HepG2 (cell line): ENCODE results near the gene EFCAB8. TPM values are rescaled to one million over a fixed set of nuclear protein-coding genes. Genes with fewer than 3 reads are reported as not detected.

Source experiments
- BRD4 ChIP-seq: sonication (generic); formaldehyde crosslinking; IDR thresholded peaks from 2 replicates; pipeline ENCODE4 v1.4.0; 2020; ENCODE audit warnings: missing genetic modification reagents
- FLYWCH1 ChIP-seq: sonication (generic); formaldehyde crosslinking; IDR thresholded peaks from 2 replicates; pipeline ENCODE4 v1.8.1; 2023; ENCODE audit warnings: mild to moderate bottlenecking, missing genetic modification reagents
- HNF4A ChIP-seq: sonication (generic); formaldehyde crosslinking; IDR thresholded peaks from 2 replicates; pipeline ENCODE4 v1.4.0; 2020; ENCODE audit warnings: missing genetic modification reagents
- IKZF4 ChIP-seq: sonication (generic); formaldehyde crosslinking; IDR thresholded peaks from 2 replicates; pipeline ENCODE4 v1.5.1; 2020; ENCODE audit warnings: borderline replicate concordance, mild to moderate bottlenecking, low read depth, missing genetic modification reagents; ENCODE audit errors: not compliant biosample characterization
- KDM1A ChIP-seq: IDR thresholded peaks from 2 replicates; pipeline ENCODE4 v1.6.1; 2016; ENCODE audit warnings: missing compliant biosample characterization
- NFIB ChIP-seq: sonication (generic); formaldehyde crosslinking; IDR thresholded peaks from 2 replicates; pipeline ENCODE4 v1.9.0; 2021; ENCODE audit warnings: missing genetic modification reagents, mild to moderate bottlenecking, borderline replicate concordance
- SP4 ChIP-seq: sonication (generic); formaldehyde crosslinking; IDR thresholded peaks from 2 replicates; pipeline ENCODE4 v1.8.1; 2023; ENCODE audit warnings: mild to moderate bottlenecking, missing genetic modification reagents
- TOPORS ChIP-seq: sonication (generic); formaldehyde crosslinking; IDR thresholded peaks from 2 replicates; pipeline ENCODE4 v1.8.0; 2023; ENCODE audit warnings: mild to moderate bottlenecking, missing genetic modification reagents
- U2AF2 ChIP-seq: fragments of 200-400 bp; formaldehyde crosslinking; IDR thresholded peaks from 2 replicates; pipeline ENCODE4 v1.6.1; 2017; ENCODE audit warnings: low read depth, mild to moderate bottlenecking, low read length
- UBTF ChIP-seq: sonication (generic); formaldehyde crosslinking; IDR thresholded peaks from 2 replicates; pipeline ENCODE4 v1.4.0; 2020; ENCODE audit warnings: mild to moderate bottlenecking, missing genetic modification reagents
- ZNF10 ChIP-seq: sonication (generic); formaldehyde crosslinking; IDR thresholded peaks from 2 replicates; pipeline ENCODE4 v1.4.0; 2020; ENCODE audit warnings: mild to moderate bottlenecking, low read depth, missing genetic modification reagents, borderline replicate concordance
- ZNF362 ChIP-seq: sonication (generic); formaldehyde crosslinking; IDR thresholded peaks from 2 replicates; pipeline ENCODE4 v1.4.0; 2020; ENCODE audit warnings: missing genetic modification reagents, mild to moderate bottlenecking, borderline replicate concordance
- ZNF766 ChIP-seq: sonication (generic); formaldehyde crosslinking; IDR thresholded peaks from 2 replicates; pipeline ENCODE4 v1.5.0; 2020; ENCODE audit warnings: missing genetic modification reagents, borderline replicate concordance
- ZNF841 ChIP-seq: sonication (generic); formaldehyde crosslinking; IDR thresholded peaks from 2 replicates; pipeline ENCODE4 v1.8.1; 2023; ENCODE audit warnings: missing genetic modification reagents, borderline replicate concordance
- polyA plus RNA-seq, 8 experiments: library from polyadenylated mRNA; depleted of rRNA in 3 of 8; stranded (reverse) in 7 of 8; unstranded in 1 of 8; fragments of >200 nt; fragmentation: Illumina TruSeq in 4 of 8; extraction: Trizol in 4 of 8; gene quantifications; 2 replicates each; pipeline versions ENCODE4 v1.2.1 to v1.2.3, GENCODE V29; 2011 to 2016; ENCODE audit warnings: low read depth in 4 of 8, missing spikeins in 1 of 8, mixed read lengths in 1 of 8; ENCODE audit not compliant: insufficient read depth in 1 of 8
- total RNA-seq, 5 experiments: library from RNA; depleted of rRNA; stranded (reverse); fragments of >200 nt; fragmentation: Illumina TruSeq; extraction: Trizol; gene quantifications; 2 replicates each; pipeline ENCODE4 v1.2.3, GENCODE V29; 2016; ENCODE audit warnings: low read depth in 1 of 5
- TF ChIP-seq, protein P1 (sequence below): sonication (generic); formaldehyde crosslinking; IDR thresholded peaks from 2 replicates; pipeline ENCODE4 v1.8.1; 2023; ENCODE audit warnings: mild to moderate bottlenecking, missing genetic modification reagents
- TF ChIP-seq, protein P2 (sequence below): sonication (generic); formaldehyde crosslinking; IDR thresholded peaks from 2 replicates; pipeline ENCODE4 v1.9.0; 2021; ENCODE audit warnings: missing genetic modification reagents, borderline replicate concordance

Gene EFCAB8
- total and polyA plus RNA-seq, 2 of the 13 experiments (the other 11 are each of a cell fraction or from before 2014, with no cell fraction given): 0.15 to 0.22 TPM

GRCh38 chr20:32819992-32820697 lies 38.6 kb upstream of the EFCAB8 start (continued):
- TF ChIP-seq, protein P1, sequence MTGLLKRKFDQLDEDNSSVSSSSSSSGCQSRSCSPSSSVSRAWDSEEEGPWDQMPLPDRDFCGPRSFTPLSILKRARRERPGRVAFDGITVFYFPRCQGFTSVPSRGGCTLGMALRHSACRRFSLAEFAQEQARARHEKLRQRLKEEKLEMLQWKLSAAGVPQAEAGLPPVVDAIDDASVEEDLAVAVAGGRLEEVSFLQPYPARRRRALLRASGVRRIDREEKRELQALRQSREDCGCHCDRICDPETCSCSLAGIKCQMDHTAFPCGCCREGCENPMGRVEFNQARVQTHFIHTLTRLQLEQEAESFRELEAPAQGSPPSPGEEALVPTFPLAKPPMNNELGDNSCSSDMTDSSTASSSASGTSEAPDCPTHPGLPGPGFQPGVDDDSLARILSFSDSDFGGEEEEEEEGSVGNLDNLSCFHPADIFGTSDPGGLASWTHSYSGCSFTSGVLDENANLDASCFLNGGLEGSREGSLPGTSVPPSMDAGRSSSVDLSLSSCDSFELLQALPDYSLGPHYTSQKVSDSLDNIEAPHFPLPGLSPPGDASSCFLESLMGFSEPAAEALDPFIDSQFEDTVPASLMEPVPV (CRISPR knock-in tag): peak; percentile 41; the same call in 1 of the 2 replicates
- TF ChIP-seq TOPORS (CRISPR knock-in tag) (peak; percentile 26; the same call in 1 of the 2 replicates), HNF4A (CRISPR knock-in tag) (no peak), IKZF4 (CRISPR knock-in tag) (no peak), SP4 (CRISPR knock-in tag) (peak; percentile 59), ZNF766 (CRISPR knock-in tag) (peak; percentile 69; the same call in 1 of the 2 replicates), ZNF10 (CRISPR knock-in tag) (no peak), BRD4 (CRISPR knock-in tag) (peak; percentile 49; the same call in 1 of the 2 replicates), NFIB (CRISPR knock-in tag) (no peak), UBTF (CRISPR knock-in tag) (no peak; the same call in 1 of the 2 replicates), ZNF841 (CRISPR knock-in tag) (no peak), KDM1A (CRISPR knock-in tag) (peak; percentile 84), U2AF2 (no peak), ZNF362 (peak; percentile 5; the same call in 1 of the 2 replicates), FLYWCH1 (no peak)
- TF ChIP-seq, protein P2, sequence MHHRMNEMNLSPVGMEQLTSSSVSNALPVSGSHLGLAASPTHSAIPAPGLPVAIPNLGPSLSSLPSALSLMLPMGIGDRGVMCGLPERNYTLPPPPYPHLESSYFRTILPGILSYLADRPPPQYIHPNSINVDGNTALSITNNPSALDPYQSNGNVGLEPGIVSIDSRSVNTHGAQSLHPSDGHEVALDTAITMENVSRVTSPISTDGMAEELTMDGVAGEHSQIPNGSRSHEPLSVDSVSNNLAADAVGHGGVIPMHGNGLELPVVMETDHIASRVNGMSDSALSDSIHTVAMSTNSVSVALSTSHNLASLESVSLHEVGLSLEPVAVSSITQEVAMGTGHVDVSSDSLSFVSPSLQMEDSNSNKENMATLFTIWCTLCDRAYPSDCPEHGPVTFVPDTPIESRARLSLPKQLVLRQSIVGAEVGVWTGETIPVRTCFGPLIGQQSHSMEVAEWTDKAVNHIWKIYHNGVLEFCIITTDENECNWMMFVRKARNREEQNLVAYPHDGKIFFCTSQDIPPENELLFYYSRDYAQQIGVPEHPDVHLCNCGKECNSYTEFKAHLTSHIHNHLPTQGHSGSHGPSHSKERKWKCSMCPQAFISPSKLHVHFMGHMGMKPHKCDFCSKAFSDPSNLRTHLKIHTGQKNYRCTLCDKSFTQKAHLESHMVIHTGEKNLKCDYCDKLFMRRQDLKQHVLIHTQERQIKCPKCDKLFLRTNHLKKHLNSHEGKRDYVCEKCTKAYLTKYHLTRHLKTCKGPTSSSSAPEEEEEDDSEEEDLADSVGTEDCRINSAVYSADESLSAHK (CRISPR knock-in tag): 0 out of 2 replicates have a peak, but pooled peaks have one; percentile 62
